ENCODE data around the gene UBE2Q2. TPM values are rescaled to one million over a fixed set of nuclear protein-coding genes. Genes with fewer than 3 reads are reported as not detected.

The UBE2Q2 gene
- total RNA-seq, 4 donors from 2014 or later = 50.6 to 92.2 (median 65.5) TPM

DNA sequence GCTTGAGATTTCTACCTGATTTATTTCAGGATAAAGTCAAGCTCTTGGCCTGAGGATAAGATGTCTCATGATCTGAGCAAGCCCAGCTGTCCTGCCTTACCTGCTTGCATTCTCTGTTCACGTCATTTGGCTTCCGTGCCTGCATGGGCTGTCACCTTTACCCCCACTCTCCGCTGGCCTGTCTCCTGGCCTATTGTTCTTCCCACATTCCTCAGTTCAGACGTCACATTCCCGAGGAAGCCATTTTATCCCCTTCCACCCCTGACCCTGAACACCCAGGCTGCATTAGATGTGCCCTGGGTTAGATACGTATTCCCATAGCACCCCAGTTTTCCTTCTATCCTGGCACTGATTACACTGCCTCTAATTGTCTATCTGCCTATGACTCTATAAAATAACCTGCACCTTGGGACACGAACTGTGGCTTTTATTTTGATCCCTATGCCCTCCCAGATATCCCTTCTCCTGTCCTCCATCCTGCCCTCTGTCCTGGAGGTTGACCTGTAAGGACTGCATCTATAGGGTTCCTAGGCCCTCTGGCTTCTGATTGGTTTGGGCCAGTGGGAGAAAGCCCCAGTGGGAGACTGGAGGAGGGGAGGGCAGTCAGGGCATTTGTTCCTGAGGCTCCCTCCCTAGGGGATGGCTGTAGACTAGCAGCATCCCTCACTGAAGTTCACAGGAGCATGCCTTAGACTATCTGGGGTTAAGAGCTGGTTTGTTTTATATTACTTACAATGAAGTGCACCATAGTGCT lies 19.2 kb upstream of the UBE2Q2 start:
- no peaks in the 10 kb centered on the region for H3K9me3 ChIP-seq
- no peaks in the 10 kb centered on the region for H3K4me1 ChIP-seq
- no peak for ATAC-seq
- TF ChIP-seq POLR2AphosphoS5 (IDR thresholded peaks at IDR 0.05) (no peak), POLR2A (IDR thresholded peaks at IDR 0.05) (no peak), EP300 (IDR thresholded peaks at IDR 0.05) (no peak)
- TF ChIP-seq, protein P1, sequence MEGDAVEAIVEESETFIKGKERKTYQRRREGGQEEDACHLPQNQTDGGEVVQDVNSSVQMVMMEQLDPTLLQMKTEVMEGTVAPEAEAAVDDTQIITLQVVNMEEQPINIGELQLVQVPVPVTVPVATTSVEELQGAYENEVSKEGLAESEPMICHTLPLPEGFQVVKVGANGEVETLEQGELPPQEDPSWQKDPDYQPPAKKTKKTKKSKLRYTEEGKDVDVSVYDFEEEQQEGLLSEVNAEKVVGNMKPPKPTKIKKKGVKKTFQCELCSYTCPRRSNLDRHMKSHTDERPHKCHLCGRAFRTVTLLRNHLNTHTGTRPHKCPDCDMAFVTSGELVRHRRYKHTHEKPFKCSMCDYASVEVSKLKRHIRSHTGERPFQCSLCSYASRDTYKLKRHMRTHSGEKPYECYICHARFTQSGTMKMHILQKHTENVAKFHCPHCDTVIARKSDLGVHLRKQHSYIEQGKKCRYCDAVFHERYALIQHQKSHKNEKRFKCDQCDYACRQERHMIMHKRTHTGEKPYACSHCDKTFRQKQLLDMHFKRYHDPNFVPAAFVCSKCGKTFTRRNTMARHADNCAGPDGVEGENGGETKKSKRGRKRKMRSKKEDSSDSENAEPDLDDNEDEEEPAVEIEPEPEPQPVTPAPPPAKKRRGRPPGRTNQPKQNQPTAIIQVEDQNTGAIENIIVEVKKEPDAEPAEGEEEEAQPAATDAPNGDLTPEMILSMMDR (IDR thresholded peaks at IDR 0.05) = no peak
- H3K4me3 ChIP-seq = no peak overlapping the region
- H3K27ac ChIP-seq = no peak overlapping the region
- peaks cover 7% of the 10 kb centered on the region for H3K27me3 ChIP-seq
- H3K36me3 ChIP-seq = no peaks in the 10 kb centered on the region
- 45 to 53% methylated on average over 5 to 7 of the region's 7 CpGs for WGBS, 2 donors (ENCODE audit: low coverage in 1 of 2)

DNA sequence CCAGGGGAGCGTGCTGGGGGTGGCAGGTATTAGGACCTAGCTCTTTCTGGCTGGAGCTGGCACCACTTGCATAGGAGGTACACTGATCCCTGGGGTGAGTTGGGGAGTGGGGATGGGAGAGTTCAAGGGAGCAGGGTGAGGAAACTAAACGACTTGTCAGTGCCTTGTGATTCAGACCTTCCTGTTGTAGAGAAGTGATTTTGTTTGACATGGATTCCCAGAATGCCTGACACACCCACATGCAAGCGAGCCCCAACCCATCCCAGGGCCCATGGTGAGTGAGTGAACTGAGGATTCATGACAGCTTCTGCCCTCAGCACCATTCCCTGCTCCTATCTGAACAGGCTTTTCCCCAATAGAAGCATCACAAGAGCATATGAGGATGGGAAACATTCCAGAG lies 15.6 kb upstream of the UBE2Q2 start:
- Histone ChIP-seq H3K9me3 (no peaks in the 10 kb centered on the region), H3K4me3 (no peak overlapping the region), H3K27ac (no peak overlapping the region), H3K4me1 (no peaks in the 10 kb centered on the region), H3K27me3 (peaks cover 7% of the 10 kb centered on the region), H3K36me3 (no peaks in the 10 kb centered on the region)
- TF ChIP-seq, protein P1 (IDR thresholded peaks at IDR 0.05) = no peak
- TF ChIP-seq EP300 (IDR thresholded peaks at IDR 0.05) (no peak), POLR2AphosphoS5 (IDR thresholded peaks at IDR 0.05) (no peak), POLR2A (IDR thresholded peaks at IDR 0.05) (no peak)
- ATAC-seq = no peak
- WGBS, 2 donors (ENCODE audit: low coverage in 1 of 2) = 40% methylated on average over 2 of the region's 3 CpGs; no CpG with 5 or more reads in 1 of the 2 donors

DNA sequence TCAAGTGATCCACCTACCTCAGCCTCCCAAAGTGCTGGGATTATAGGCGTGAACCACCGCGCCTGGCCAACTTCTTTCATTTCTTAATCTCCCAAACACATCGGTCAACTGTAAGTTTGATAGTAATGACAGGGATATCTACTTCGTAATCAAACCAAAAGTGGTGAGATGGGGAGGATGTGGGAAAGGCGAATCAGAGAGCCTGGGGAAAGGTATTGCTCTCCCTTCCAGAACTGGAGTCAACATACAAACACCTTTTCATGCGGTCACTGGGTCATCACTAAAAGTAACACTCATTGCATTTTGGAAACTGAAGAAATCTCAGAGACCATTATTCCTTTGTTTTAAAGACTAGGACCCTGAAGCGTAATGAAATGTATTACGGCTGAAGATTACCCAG lies 14.8 kb upstream of the UBE2Q2 start:
- TF ChIP-seq EP300 (IDR thresholded peaks at IDR 0.05) = no peak
- no peak for TF ChIP-seq POLR2AphosphoS5 (IDR thresholded peaks at IDR 0.05)
- TF ChIP-seq, protein P1 (IDR thresholded peaks at IDR 0.05) = no peak
- no peak for TF ChIP-seq POLR2A (IDR thresholded peaks at IDR 0.05)
- 86 to 94% methylated on average over 4 to 8 of the region's 9 CpGs for WGBS, 2 donors (ENCODE audit: low coverage in 1 of 2)
- Histone ChIP-seq H3K4me1 (no peaks in the 10 kb centered on the region), H3K9me3 (no peaks in the 10 kb centered on the region), H3K4me3 (no peak overlapping the region), H3K27ac (no peak overlapping the region), H3K27me3 (peaks cover 7% of the 10 kb centered on the region), H3K36me3 (no peaks in the 10 kb centered on the region)
- ATAC-seq = no peak

DNA sequence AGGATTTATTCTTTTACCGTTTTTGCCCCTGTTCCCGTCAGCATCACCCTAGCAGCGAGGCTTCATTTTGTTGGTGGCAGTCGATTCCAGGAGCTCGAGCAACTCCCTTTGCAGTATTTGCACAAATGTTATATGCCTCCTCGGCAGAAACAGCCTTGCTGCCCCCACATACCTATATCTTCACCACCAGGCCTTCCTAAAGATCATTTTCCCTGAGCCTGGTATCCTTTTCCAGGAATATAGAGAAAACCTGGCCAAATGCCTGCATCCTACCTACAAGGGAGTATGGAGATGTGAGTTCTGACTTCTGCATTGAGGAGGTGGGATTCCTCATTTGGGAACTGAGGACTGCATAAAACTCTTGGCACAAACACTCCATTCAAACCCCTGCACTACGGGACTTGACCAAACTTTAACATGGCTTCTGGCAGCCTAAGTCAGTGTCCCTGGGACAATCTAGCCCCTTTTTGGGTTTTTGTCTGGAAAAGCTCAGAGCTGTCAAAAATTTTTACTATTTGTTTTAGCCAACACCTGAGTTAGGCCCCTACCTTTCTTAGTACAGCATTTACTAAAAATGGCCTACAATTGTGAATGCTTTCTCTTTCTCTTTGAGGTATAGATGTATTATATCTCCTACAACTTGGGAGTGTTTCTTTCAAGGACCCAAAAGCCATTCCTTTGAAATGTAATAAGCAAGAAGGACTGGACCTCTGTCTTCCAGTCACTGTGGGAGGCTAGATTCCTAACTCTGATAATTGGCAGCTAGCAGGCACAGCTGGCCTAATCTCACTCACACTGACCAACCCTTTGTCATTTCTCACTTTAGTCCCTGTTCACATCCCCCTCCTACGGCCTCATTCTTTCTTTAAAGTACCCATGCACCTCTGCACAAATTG lies 12.1 kb upstream of the UBE2Q2 start:
- H3K4me3 ChIP-seq = no peak overlapping the region
- ATAC-seq = no peak
- no peak overlapping the region for H3K27ac ChIP-seq
- no peaks in the 10 kb centered on the region for H3K36me3 ChIP-seq
- H3K4me1 ChIP-seq = no peaks in the 10 kb centered on the region
- peaks cover 7% of the 10 kb centered on the region for H3K27me3 ChIP-seq
- TF ChIP-seq POLR2AphosphoS5 (IDR thresholded peaks at IDR 0.05) (no peak), EP300 (IDR thresholded peaks at IDR 0.05) (no peak), POLR2A (IDR thresholded peaks at IDR 0.05) (no peak)
- TF ChIP-seq, protein P1 (IDR thresholded peaks at IDR 0.05) = no peak
- no peaks in the 10 kb centered on the region for H3K9me3 ChIP-seq
- 87 to 90% methylated on average over 4 to 8 of the region's 8 CpGs for WGBS, 2 donors (ENCODE audit: low coverage in 1 of 2)
